Measurements from ENCODE around the gene SBK3.

- TF ChIP-seq CTCF (IDR thresholded peaks at IDR 0.05) (no peak), ZFX (IDR thresholded peaks at IDR 0.05; ENCODE audit: borderline replicate concordance) (no peak)
These were observed 9.0 kb upstream of the SBK3 start for GRCh38 chr19:55554302-55554701.

Data from 22Rv1 (cell line).